Measurements from ENCODE around the gene MYH11.

MYH11 gene

DNA sequence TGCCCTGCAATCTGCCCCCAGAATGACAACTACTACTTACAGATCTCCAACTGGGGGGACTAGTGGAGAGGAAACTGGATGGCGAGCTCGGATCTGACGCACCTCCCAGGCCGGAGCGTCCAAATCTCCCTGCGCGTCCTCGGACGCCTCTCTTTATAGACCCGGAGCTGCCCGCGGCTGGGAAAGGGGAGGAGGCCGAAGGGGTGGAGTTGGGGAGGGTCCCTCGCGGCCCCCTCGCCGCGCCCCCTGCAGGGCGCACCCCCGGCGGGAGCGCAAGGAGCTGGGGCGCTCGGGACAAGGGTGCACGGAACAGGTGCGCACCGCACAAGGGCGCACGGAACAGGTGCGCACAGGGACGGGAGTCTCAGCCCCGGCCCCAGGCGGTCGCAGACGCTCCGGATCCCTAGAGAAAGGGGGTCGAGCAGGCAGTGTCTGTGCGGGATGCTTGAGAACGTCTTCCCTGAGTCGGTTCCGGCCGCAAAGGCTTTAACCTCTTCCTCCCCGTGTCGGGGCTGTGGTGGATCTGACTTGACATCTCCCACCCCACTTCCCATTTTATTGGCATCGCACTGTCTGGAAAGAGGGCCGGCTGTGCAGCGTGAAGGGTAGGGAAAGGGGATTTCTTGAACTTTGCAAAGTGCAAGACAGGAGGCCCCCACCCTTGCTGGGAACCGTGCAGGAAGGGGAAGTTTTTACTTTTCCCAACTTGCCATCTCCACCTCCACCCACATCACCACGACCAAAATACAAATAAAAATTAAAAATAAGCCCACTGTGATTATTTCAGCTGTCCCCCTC lies at the start of gene MYH11:
Gene MYH11, minus strand, starts transcription at position 128 of the 798 bp plus-strand sequence. CDS start 18,776 bp downstream, outside the sequence.
- TF ChIP-seq, protein P1, sequence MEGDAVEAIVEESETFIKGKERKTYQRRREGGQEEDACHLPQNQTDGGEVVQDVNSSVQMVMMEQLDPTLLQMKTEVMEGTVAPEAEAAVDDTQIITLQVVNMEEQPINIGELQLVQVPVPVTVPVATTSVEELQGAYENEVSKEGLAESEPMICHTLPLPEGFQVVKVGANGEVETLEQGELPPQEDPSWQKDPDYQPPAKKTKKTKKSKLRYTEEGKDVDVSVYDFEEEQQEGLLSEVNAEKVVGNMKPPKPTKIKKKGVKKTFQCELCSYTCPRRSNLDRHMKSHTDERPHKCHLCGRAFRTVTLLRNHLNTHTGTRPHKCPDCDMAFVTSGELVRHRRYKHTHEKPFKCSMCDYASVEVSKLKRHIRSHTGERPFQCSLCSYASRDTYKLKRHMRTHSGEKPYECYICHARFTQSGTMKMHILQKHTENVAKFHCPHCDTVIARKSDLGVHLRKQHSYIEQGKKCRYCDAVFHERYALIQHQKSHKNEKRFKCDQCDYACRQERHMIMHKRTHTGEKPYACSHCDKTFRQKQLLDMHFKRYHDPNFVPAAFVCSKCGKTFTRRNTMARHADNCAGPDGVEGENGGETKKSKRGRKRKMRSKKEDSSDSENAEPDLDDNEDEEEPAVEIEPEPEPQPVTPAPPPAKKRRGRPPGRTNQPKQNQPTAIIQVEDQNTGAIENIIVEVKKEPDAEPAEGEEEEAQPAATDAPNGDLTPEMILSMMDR (IDR thresholded peaks at IDR 0.05) = no peak
- no peak within 1 kb of the TSS for H3K27ac Mint-ChIP-seq
- DNase-seq = peak; percentile 47
- peak within 1 kb of the TSS; percentile 83 for H3K4me3 Mint-ChIP-seq
- H3K27me3 Mint-ChIP-seq (ENCODE audit: low read depth, poor library complexity) = peaks cover 80% of the 10 kb centered on the region
- H3K9me3 Mint-ChIP-seq = peaks cover 3% of the 10 kb centered on the region
- H3K4me1 Mint-ChIP-seq = peaks cover 7% of the 10 kb centered on the region
- no peaks in the 10 kb centered on the region for H3K36me3 Mint-ChIP-seq (ENCODE audit: low read depth)

DNA sequence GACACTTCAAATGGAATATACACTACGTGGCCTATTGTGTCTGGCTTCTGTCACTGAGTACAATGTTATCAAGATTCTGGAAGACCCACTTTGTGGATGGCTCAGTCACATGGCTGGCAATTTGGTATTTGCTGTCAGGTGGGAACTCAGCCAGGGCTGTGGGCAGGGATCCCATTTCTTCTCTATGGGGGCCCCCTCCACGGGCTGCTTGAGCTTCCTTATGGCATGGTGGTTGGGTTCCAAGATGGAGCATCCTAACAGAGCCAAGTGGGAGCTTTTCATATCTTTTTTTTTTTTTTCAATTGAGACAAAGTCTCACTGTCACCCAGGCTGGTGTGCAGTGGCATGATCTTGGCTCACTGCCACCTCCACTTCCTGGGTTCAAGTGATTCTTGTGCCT lies 49.6 kb upstream of the MYH11 start:
- Mint-ChIP-seq H3K36me3 (ENCODE audit: low read depth) (no peaks in the 10 kb centered on the region), H3K27ac (no peak overlapping the region), H3K4me3 (no peak overlapping the region), H3K27me3 (ENCODE audit: low read depth, poor library complexity) (no peaks in the 10 kb centered on the region), H3K9me3 (no peaks in the 10 kb centered on the region), H3K4me1 (no peaks in the 10 kb centered on the region)
- TF ChIP-seq, protein P1 (IDR thresholded peaks at IDR 0.05) = no peak
- DNase-seq = no peak

DNA sequence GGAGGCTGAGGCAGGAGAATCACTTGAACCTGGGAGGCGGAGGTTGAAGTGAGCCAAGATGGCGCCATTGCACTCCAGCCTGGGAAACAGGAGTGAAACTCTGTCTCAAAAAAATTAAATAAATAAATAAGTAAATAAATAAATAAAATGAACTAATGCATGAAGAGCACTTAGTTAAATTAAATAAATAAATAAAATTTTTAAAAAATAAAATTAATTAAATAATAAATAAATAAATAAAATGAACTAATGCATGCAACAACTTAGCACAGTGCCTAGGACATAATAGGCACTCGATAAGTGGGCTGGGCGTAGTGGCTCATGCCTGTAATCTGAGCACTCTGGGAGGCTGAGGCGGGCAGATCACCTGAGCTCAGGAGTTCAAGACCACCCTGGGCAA lies 47.1 kb upstream of the MYH11 start:
- TF ChIP-seq, protein P1 (IDR thresholded peaks at IDR 0.05) = no peak
- Mint-ChIP-seq H3K4me3 (no peak overlapping the region), H3K27me3 (ENCODE audit: low read depth, poor library complexity) (no peaks in the 10 kb centered on the region), H3K27ac (no peak overlapping the region), H3K36me3 (ENCODE audit: low read depth) (no peaks in the 10 kb centered on the region), H3K4me1 (no peaks in the 10 kb centered on the region), H3K9me3 (no peaks in the 10 kb centered on the region)
- no peak for DNase-seq

DNA sequence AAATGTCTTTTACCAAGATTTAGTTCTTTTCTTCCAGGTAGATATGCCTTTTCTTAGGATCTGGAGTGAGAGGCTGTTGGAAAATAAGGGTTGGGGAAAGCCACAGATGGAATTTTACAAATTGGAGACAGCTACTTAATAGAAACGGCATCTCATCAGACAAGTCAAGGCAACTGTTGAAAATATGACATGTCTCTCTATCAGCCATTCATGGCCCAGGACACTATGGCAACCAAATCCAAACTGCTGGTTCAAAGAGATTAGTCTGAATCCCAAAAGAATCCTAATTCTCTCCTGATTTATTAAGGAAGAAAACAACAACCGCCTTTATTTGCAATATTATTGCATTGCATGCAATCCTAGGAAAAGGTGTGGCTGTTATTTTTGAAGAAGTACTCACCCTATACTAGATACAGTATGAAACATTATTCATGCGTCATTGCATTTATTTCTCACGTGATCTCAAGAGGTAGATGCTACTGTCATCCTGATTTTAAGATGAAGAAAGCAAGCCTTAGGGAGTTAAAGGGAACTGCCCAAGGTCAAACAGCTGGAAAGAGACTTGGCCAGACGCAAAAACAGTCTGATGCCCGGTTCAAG lies 44.2 kb upstream of the MYH11 start:
- Mint-ChIP-seq H3K27ac (no peak overlapping the region), H3K36me3 (ENCODE audit: low read depth) (no peaks in the 10 kb centered on the region), H3K4me1 (peaks cover 16% of the 10 kb centered on the region), H3K9me3 (no peaks in the 10 kb centered on the region), H3K27me3 (ENCODE audit: low read depth, poor library complexity) (no peaks in the 10 kb centered on the region), H3K4me3 (no peak overlapping the region)
- TF ChIP-seq, protein P1 (IDR thresholded peaks at IDR 0.05) = no peak
- no peak for DNase-seq

DNA sequence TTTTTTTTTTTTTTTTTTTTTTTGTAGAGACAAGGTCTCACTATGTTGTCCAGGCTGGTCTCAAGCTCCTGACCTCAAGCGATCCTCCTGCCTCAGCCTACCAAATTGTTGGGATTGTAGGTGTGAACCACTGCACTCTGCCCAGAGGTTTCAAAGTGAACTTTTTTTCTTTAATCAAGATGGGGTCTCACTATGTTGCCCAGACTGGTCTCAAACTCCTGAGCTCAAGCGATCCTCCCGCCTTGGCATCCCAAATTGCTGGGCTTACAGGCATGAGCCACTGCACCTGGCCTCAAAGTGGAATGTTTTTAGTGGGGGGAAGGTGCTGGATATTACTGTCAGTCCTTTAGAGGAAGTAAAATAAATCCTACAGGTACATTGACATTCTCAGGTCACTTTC lies 43.5 kb upstream of the MYH11 start:
- no peak for DNase-seq
- TF ChIP-seq, protein P1 (IDR thresholded peaks at IDR 0.05) = no peak
- peaks cover 16% of the 10 kb centered on the region for H3K4me1 Mint-ChIP-seq
- no peak overlapping the region for H3K4me3 Mint-ChIP-seq
- H3K36me3 Mint-ChIP-seq (ENCODE audit: low read depth) = no peaks in the 10 kb centered on the region
- H3K27me3 Mint-ChIP-seq (ENCODE audit: low read depth, poor library complexity) = no peaks in the 10 kb centered on the region
- H3K27ac Mint-ChIP-seq = no peak overlapping the region
- H3K9me3 Mint-ChIP-seq = no peaks in the 10 kb centered on the region

Measured in nephron progenitor cell (in vitro differentiated cells).